GM18505 (cell line): ENCODE data around the gene DOCK9.
A peak's percentile ranks its signal among the peaks of the same experiment; 100 is the strongest.

Source experiments
- ATAC-seq: cut with Tn5 transposase; IDR thresholded peaks from one replicate; pipeline ENCODE4 v1.9.1; 2021; ENCODE audit not compliant: unreplicated experiment
- POLR2A ChIP-seq: IDR thresholded peaks from 4 replicates; pipeline ENCODE4 v1.6.1; 2011; ENCODE audit warnings: borderline replicate concordance; ENCODE audit not compliant: insufficient read depth, insufficient read length; ENCODE audit errors: extremely low read depth

The DOCK9 gene

DNA sequence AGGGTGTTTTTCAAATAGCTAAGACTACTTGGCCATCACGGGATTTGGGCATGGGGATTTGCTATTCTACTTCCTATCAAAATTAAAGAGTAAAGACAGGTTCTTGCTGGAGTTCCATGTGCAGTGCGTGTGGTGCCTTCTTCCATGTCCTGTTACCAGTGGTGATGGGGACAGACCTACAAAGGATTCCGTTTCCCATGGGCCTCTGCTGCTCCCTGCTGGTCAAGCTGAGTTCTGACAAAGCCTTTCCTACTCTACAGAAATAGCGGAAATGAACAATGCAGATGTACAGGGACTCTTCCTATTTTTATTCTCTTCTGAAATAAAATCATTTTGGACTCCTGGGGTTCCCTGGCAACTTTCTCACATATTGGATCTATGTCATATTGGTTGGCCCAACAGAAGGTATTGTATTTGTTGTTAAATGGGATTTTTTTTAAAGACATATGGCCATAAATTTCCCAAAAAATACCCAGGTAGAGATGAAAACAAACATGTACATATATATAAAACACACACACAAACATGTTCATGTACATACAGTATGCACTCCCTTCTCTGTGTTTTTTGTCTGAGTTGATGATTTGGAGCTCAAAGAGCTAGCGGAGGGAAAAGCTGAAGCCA lies 134.9 kb downstream of the DOCK9 start:
- peak; percentile 86 for ATAC-seq
- no peak for TF ChIP-seq POLR2A

DNA sequence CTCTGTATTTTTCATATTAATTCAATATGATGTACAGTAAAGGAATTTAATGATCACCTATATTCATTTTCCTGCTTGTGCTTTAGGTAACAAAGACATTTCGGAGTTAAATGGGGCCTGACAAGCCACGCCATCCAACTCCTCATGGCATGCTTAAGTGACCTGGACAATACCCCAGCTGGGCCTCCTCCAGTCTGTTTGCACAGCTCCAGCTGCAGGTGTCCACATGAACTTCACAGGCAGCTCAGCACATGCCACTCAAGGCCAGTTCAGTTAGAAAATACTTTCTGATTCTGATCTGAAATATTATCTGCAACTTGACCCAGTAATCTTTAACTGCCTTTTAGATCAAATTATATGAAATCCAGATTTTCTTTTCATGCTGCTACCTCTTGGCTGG lies 135.8 kb downstream of the DOCK9 start:
- no peak for ATAC-seq
- no peak for TF ChIP-seq POLR2A

- peak; percentile 86 for ATAC-seq
- no peak for TF ChIP-seq POLR2A
Measured at GRCh38 chr13:98839856-98840769, 137.8 kb downstream of the DOCK9 start.

DNA sequence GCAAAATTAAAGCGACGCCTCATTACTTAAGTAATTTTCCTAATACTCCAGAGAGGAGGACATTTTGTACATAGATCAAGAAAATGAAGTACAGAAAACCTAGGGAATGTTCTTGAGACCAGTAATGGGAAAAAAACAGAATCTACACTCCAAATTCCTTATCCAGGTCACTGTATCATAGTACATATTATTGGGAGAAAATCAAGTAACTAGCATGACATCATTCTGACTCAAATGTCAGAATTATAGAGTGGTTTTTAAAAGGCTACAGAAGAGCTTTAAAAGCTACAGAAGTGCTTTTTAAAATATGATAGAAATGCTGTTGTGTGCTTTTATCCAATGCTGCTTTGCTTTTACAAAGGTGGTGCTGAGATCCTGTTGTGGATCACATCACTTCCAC lies 139.1 kb downstream of the DOCK9 start:
- no peak for ATAC-seq
- TF ChIP-seq POLR2A: no peak

- TF ChIP-seq POLR2A: no peak
- ATAC-seq: no peak
Measured at GRCh38 chr13:98837896-98838295, 140.0 kb downstream of the DOCK9 start.

DNA sequence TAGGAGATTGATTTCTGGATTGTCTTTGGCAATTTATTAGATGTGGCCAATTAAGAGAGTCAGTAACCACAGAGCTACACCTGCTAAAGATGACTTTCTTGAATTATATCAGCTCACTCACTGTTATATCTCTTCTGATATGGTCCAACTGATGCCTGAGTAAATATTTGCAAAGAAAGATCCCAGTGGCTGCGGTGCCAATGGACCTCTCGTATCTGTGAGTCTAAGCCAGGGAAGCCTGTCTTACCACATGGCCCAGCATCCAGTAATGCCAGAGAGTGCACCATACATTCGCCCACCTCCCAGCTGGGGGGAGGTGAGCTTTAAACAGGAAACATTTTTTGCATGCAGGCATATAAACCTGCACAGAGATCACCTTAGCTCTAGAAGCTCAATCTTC lies 142.7 kb downstream of the DOCK9 start:
- no peak for TF ChIP-seq POLR2A
- ATAC-seq: no peak

DNA sequence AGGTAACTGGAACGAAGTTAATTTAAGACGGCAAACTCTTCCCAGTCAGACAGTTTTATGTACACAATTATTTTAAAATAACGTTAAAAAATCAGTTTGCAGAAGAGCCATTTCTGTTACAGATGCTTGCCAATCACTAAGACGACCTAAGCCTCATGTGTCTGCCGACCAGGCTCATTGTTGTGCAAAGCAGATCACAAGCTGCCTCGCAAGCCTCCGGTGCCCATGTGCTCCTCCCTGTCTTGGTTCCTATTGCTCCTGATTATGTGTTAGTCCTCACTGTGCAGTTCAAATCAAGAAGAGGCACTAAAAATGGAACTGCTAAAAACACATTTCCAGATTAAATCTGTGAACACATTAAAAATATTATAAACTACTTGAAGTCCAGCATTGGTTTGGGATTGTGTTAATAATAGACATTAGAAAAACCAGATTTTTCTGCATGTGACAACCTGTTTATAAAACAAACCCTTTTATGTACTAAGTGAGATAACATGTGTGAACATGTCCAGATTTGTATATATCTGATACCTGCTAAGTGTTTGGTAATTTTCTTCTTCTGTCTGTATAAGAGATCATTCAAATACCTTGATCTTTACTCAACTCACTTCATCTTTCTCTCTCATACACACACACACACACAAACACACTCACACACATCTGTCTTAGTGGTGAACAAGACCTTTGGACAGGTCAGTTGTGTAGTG lies 143.5 kb downstream of the DOCK9 start:
- ATAC-seq: no peak
- no peak for TF ChIP-seq POLR2A

DNA sequence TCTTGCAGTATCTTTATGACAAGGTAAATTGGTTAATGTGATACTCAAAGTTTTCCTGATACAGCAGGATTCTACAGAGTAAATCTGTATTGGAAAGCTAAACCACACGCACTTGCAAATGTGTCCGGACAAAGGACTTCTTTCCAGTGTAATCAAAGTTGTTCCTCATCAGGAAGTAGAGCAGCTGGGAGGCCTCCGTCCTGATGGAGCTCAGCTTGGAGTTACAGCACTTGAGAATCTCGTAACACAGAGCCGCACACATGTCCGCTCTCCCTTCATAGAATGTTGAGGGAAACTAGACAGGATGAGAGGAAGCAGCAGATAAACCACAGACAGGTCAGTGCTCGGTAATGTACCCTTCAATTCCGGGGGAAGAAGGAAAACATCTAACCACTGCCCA lies 146.6 kb downstream of the DOCK9 start:
- no peak for TF ChIP-seq POLR2A
- no peak for ATAC-seq

- ATAC-seq: no peak
- no peak for TF ChIP-seq POLR2A
Measured at GRCh38 chr13:98829541-98829940, 148.3 kb downstream of the DOCK9 start.

- no peak for ATAC-seq
- no peak for TF ChIP-seq POLR2A
Measured at GRCh38 chr13:98828614-98829013, 149.2 kb downstream of the DOCK9 start.

DNA sequence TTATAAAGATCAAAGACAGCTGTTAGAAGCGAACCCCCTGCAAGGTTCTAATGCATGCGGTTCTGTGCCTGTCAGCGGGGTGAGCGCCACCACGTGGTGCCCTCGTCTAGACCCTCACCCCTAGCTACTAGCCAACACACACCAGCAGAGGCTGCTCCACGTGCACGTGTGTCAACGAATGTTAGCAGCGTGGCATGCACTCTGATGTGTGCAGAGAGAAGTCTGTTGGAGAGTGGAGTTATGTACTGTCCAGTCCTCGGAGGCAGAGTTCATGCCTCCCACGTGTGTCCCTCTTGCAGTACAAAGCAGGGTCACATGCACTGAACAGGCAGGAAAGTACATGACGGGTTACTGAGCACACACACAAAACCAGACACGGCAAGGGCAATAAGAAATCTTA lies 150.4 kb downstream of the DOCK9 start:
- TF ChIP-seq POLR2A: no peak
- ATAC-seq: no peak

DNA sequence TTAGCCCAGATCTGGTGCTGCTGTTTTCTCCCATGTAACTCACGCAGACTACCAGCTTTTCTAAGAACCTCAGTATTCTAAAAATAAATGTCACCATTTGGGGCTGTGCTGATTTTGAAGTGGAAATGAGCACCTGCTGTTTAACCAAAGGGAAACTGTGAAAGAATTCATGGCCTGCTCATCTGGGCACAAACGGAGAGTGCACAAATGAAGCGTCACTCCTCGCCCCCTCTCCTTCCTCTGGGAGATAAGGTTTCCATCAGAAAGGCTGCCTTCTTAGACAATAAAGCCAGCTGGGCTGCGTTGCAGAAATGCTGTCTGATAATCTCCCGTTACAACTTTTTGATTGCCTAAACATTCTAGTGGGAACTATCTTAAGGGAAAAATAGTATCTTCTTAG lies 151.7 kb downstream of the DOCK9 start:
- ATAC-seq: no peak
- TF ChIP-seq POLR2A: no peak

GRCh38 chr13:98825659-98826058 lies 152.2 kb downstream of the DOCK9 start:
- no peak for ATAC-seq

More at GRCh38 chr13:98825659-98826058, 152.2 kb downstream of the DOCK9 start:
- no peak for TF ChIP-seq POLR2A
